Panc1 (cell line): ENCODE measurements around the gene GRP.
"Not testable (repeated sequence)": the region's sequence is repeated elsewhere in the genome, so short reads cannot be mapped to it uniquely, and the experiment has no call there.

Experiments
- CTCF ChIP-seq: fragments of 450-650 bp; IDR thresholded peaks from 2 replicates; pipeline ENCODE4 v1.5.1; 2017; ENCODE audit warnings: mild to moderate bottlenecking
- SIN3A ChIP-seq: IDR thresholded peaks from 2 replicates; pipeline ENCODE4 v1.6.1; 2012; ENCODE audit warnings: low read depth, mild to moderate bottlenecking, low read length, moderate library complexity, borderline replicate concordance; ENCODE audit not compliant: insufficient read depth

DNA sequence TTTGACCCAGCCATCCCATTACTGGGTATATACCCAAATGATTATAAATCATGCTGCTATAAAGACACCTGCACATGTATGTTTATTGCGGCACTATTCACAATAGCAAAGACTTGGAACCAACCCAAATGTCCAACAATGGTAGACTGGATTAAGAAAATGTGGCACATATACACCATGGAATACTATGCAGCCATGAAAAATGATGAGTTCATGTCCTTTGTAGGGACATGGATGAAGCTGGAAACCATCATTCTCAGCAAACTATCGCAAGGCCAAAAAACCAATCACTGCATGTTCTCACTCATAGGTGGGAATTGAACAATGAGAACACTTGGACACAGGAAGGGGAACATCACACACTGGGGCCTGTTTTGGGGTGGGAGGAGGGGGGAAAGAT lies 42.3 kb downstream of the GRP start:
- not testable (repeated sequence) for TF ChIP-seq SIN3A, CTCF
